ENCODE measurements around the gene TIMM17A.

The TIMM17A gene

GRCh38 chr1:201982623-201983379, 27.5 kb downstream of the TIMM17A start, which contains the start of gene RNPEP:
RNPEP (plus strand) TSS chr1:201982648; CDS start chr1:201982667, 19 bp downstream.
- DNase-seq (ENCODE audit: low read depth in 1 of 2, low spot score in 1 of 2) = peak; percentile 20 to 29

GRCh38 chr1:201983380-201983805, 28.1 kb downstream of the TIMM17A start:
- no peak for DNase-seq (ENCODE audit: low read depth in 1 of 2, low spot score in 1 of 2)

- DNase-seq (ENCODE audit: low read depth in 1 of 2, low spot score in 1 of 2) = no peak
Measured at GRCh38 chr1:201984446-201984845, 29.1 kb downstream of the TIMM17A start.

GRCh38 chr1:201985355-201985754, 30.1 kb downstream of the TIMM17A start:
- DNase-seq (ENCODE audit: low read depth in 1 of 2, low spot score in 1 of 2) = no peak

- DNase-seq (ENCODE audit: low read depth in 1 of 2, low spot score in 1 of 2) = no peak
Measured at GRCh38 chr1:201988601-201989000, 33.3 kb downstream of the TIMM17A start.

- no peak for DNase-seq (ENCODE audit: low read depth in 1 of 2, low spot score in 1 of 2)
Measured at GRCh38 chr1:201989354-201990128, 34.2 kb downstream of the TIMM17A start.

- no peak for DNase-seq (ENCODE audit: low read depth in 1 of 2, low spot score in 1 of 2)
Measured at GRCh38 chr1:201990427-201990826, 35.1 kb downstream of the TIMM17A start.

GRCh38 chr1:201999625-202000238, 44.4 kb downstream of the TIMM17A start:
- DNase-seq (ENCODE audit: low read depth in 1 of 2, low spot score in 1 of 2) = no peak

GRCh38 chr1:202002507-202002906, 47.2 kb downstream of the TIMM17A start:
- DNase-seq (ENCODE audit: low read depth in 1 of 2, low spot score in 1 of 2) = no peak

- DNase-seq (ENCODE audit: low read depth in 1 of 2, low spot score in 1 of 2) = no peak
Measured at GRCh38 chr1:202004711-202005110, 49.4 kb downstream of the TIMM17A start.

- DNase-seq (ENCODE audit: low read depth in 1 of 2, low spot score in 1 of 2) = no peak
Measured at GRCh38 chr1:202005958-202006357, 50.7 kb downstream of the TIMM17A start.

- DNase-seq (ENCODE audit: low read depth in 1 of 2, low spot score in 1 of 2) = no peak
Measured at GRCh38 chr1:202007304-202007703, 52.0 kb downstream of the TIMM17A start.

- DNase-seq (ENCODE audit: low read depth in 1 of 2, low spot score in 1 of 2) = no peak
Measured at GRCh38 chr1:202007805-202008489, 52.6 kb downstream of the TIMM17A start.

GRCh38 chr1:202009326-202010179, 54.2 kb downstream of the TIMM17A start:
- DNase-seq (ENCODE audit: low read depth in 1 of 2, low spot score in 1 of 2) = peak; percentile 3 to 16

GRCh38 chr1:202010180-202011015, 55.1 kb downstream of the TIMM17A start, which contains the start of gene ELF3:
ELF3 (plus strand) TSS chr1:202010587; CDS start chr1:202011137, 550 bp downstream.
- DNase-seq (ENCODE audit: low read depth in 1 of 2, low spot score in 1 of 2) = no peak

GRCh38 chr1:202011994-202012393, 56.7 kb downstream of the TIMM17A start:
- DNase-seq (ENCODE audit: low read depth in 1 of 2, low spot score in 1 of 2) = no peak

- DNase-seq (ENCODE audit: low read depth in 1 of 2, low spot score in 1 of 2) = no peak
Measured at GRCh38 chr1:202012544-202013478, 57.5 kb downstream of the TIMM17A start.

GRCh38 chr1:202013603-202014002, 58.3 kb downstream of the TIMM17A start:
- DNase-seq (ENCODE audit: low read depth in 1 of 2, low spot score in 1 of 2) = no peak
